Measurements from ENCODE around the gene LCORL. TPM values are rescaled to one million over a fixed set of nuclear protein-coding genes. Genes with fewer than 3 reads are reported as not detected.

The LCORL gene
- 1.6 TPM for polyA plus RNA-seq (2012; ENCODE audit: low read depth, missing spikeins)

DNA sequence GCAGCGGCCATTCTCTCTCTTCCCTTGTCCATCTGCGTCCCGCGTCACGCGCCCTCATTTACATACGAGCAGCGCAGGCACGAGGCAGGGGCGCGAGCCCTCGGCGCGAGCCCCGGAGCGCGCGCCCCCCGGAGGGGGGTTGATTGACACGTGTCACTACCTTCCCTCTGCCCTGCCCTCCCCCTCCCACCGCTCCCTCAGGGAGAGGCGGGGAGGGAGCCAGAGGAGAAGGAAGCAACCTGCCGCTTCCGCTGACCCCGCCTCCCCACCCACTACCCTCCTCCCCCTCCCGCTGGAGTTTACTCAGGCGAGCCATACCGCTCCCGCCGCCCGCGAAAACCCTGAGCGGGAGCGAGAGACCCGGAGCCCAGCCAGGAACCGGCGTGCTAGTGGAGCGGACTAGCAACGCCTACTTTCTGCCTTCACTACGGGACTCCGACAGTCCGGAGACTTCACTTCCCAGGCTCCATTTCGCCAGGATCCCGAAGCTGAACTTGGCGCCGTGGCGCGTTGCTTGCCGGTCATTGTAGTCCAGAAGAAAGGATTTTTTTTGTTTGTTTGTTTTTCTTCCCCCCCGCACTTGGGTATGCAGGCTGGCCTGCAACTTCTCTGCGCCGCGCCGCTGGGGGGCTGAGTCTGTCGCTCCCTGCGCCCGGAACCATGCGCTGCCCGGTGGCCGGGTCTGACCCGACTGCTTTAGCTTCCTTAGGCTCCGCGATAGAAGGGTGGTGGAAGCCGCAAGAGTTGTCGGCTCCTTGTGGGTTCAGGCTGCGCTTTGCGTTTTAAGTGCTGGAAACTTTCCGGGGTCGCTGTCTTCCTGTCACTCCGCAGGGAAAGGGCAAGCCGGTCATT, at the start of gene LCORL:
TSS of gene LCORL (minus strand) at position 36 of the 852 bp plus-strand sequence. CDS start at position 32, 4 bp downstream.
- peak; percentile 29; the same call in 1 of the 2 replicates for TF ChIP-seq POLR2AphosphoS5 (IDR thresholded peaks at IDR 0.05; ENCODE audit: low read depth, low read length)
- no peak for TF ChIP-seq PAX5 (IDR thresholded peaks at IDR 0.05; ENCODE audit: insufficient read depth, low read length, severe bottlenecking)
- 0 out of 2 replicates have a peak, but pooled peaks have one; percentile 3 for TF ChIP-seq SPI1 (IDR thresholded peaks at IDR 0.05; ENCODE audit: low read depth, low read length)
- no peak for TF ChIP-seq POLR2A (IDR thresholded peaks at IDR 0.05; ENCODE audit: low read depth, low read length)
- peak; percentile 91 for TF ChIP-seq POU2F2 (IDR thresholded peaks at IDR 0.05; ENCODE audit: low read depth, low read length)
- FAIRE-seq (peak; percentile 96), DNase-seq (ENCODE audit: insufficient read length, low spot score) (peak; percentile 73)

DNA sequence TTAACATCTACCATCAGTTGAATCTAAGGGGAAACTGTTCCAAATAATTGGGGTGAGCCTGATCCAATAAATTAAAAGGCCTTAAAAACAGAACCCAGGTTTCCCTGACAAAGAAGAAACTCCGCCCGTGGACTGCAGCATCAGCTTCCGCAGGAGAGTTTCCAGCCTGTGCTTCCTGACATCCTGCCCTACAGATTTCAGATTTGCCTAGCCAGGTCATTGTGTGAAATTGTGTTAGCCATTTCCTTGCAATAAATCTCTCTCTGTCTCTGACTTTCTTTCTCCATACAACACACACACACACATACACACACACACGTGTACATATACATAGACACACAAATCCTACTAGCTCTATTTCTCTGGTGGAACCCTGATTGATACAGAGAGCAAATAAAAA, 48.3 kb upstream of the LCORL start:
- FAIRE-seq (no peak), DNase-seq (ENCODE audit: insufficient read length, low spot score) (no peak)
- no peak for TF ChIP-seq POLR2A (IDR thresholded peaks at IDR 0.05; ENCODE audit: low read depth, low read length)
- no peak for TF ChIP-seq POLR2AphosphoS5 (IDR thresholded peaks at IDR 0.05; ENCODE audit: low read depth, low read length)
- no peak for TF ChIP-seq POU2F2 (IDR thresholded peaks at IDR 0.05; ENCODE audit: low read depth, low read length)
- TF ChIP-seq TAF1 (IDR thresholded peaks at IDR 0.05; ENCODE audit: low read depth, low read length) = no peak
- no peak for TF ChIP-seq SPI1 (IDR thresholded peaks at IDR 0.05; ENCODE audit: low read depth, low read length)
- TF ChIP-seq PAX5 (IDR thresholded peaks at IDR 0.05; ENCODE audit: insufficient read depth, low read length, severe bottlenecking) = no peak

GRCh38 chr4:18067031-18067430, 45.5 kb upstream of the LCORL start:
- FAIRE-seq = no peak
- TF ChIP-seq SPI1 (IDR thresholded peaks at IDR 0.05; ENCODE audit: low read depth, low read length) (no peak), PAX5 (IDR thresholded peaks at IDR 0.05; ENCODE audit: insufficient read depth, low read length, severe bottlenecking) (no peak), POLR2AphosphoS5 (IDR thresholded peaks at IDR 0.05; ENCODE audit: low read depth, low read length) (no peak), POLR2A (IDR thresholded peaks at IDR 0.05; ENCODE audit: low read depth, low read length) (no peak), POU2F2 (IDR thresholded peaks at IDR 0.05; ENCODE audit: low read depth, low read length) (no peak), TAF1 (IDR thresholded peaks at IDR 0.05; ENCODE audit: low read depth, low read length) (no peak)
- DNase-seq (ENCODE audit: insufficient read length, low spot score) = no peak

- no peak for TF ChIP-seq POLR2AphosphoS5 (IDR thresholded peaks at IDR 0.05; ENCODE audit: low read depth, low read length)
- TF ChIP-seq POU2F2 (IDR thresholded peaks at IDR 0.05; ENCODE audit: low read depth, low read length) = no peak
- TF ChIP-seq POLR2A (IDR thresholded peaks at IDR 0.05; ENCODE audit: low read depth, low read length) = no peak
- FAIRE-seq (no peak), DNase-seq (ENCODE audit: insufficient read length, low spot score) (no peak)
Measured at GRCh38 chr4:18063079-18063478, 41.5 kb upstream of the LCORL start.

DNA sequence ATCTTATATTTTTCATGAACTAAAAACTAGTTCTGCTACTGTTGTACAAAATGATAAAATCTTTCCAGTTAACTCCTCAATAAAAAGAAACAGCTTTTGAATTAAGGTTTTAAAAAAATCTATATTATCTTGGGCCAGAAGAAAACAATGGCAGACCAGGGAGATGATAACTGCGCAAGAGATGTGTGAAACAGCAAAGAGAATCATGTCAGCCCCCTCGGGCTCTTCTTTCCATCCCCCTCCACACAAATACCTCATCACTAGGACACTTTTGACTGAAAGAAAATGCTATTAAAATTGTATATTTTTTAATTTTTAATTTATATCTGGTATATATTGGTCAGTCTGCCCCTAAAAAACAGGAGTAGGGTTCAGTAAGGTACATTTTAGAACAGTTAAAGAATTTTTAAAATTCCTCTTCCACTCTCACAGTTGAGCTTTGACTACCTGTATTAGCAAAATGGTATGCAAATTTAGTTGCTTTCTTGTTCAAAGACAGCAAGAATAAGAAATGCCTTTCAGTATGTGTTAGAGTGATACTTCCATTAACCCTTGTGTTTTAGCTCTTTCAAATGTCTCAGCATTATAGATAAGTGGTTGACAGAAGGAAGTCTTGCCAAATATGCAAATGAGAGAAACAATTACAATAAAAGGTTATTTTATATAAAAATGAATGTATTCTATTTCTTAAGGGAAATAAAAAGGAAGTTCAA, 36.4 kb upstream of the LCORL start:
- no peak for TF ChIP-seq TAF1 (IDR thresholded peaks at IDR 0.05; ENCODE audit: low read depth, low read length)
- no peak for DNase-seq (ENCODE audit: insufficient read length, low spot score)
- FAIRE-seq = peak; percentile 60

DNA sequence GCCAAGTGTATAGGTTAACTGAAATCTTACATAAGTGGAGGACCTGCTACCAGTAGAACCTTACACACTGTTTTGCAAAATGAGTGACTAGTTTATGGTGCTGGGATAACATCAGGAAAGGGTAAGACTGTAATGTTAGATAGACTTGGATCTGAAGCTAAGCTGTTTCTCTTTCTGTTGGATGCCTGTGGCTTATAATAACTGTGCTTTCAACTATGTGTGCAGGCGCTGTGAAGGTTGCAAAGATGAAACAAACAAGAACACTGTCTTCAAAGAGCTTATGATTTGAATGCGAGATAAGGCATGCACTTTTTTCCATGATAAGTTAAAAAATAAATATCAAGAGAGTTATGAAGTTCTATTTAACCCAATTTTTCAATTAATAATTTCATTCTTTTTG, 34.5 kb upstream of the LCORL start:
- FAIRE-seq (peak; percentile 68), DNase-seq (ENCODE audit: insufficient read length, low spot score) (no peak)
- TF ChIP-seq POU2F2 (IDR thresholded peaks at IDR 0.05; ENCODE audit: low read depth, low read length) (no peak), SPI1 (IDR thresholded peaks at IDR 0.05; ENCODE audit: low read depth, low read length) (no peak), TAF1 (IDR thresholded peaks at IDR 0.05; ENCODE audit: low read depth, low read length) (no peak), PAX5 (IDR thresholded peaks at IDR 0.05; ENCODE audit: insufficient read depth, low read length, severe bottlenecking) (no peak), POLR2AphosphoS5 (IDR thresholded peaks at IDR 0.05; ENCODE audit: low read depth, low read length) (no peak), POLR2A (IDR thresholded peaks at IDR 0.05; ENCODE audit: low read depth, low read length) (no peak)

- FAIRE-seq (no peak), DNase-seq (ENCODE audit: insufficient read length, low spot score) (no peak)
- TF ChIP-seq TAF1 (IDR thresholded peaks at IDR 0.05; ENCODE audit: low read depth, low read length) (no peak), POLR2AphosphoS5 (IDR thresholded peaks at IDR 0.05; ENCODE audit: low read depth, low read length) (no peak)
Measured at GRCh38 chr4:18052158-18052557, 30.6 kb upstream of the LCORL start.

- DNase-seq (ENCODE audit: insufficient read length, low spot score) (no peak), FAIRE-seq (no peak)
- TF ChIP-seq SPI1 (IDR thresholded peaks at IDR 0.05; ENCODE audit: low read depth, low read length) (no peak), TAF1 (IDR thresholded peaks at IDR 0.05; ENCODE audit: low read depth, low read length) (no peak), POLR2AphosphoS5 (IDR thresholded peaks at IDR 0.05; ENCODE audit: low read depth, low read length) (no peak), POLR2A (IDR thresholded peaks at IDR 0.05; ENCODE audit: low read depth, low read length) (no peak), POU2F2 (IDR thresholded peaks at IDR 0.05; ENCODE audit: low read depth, low read length) (no peak)
Measured at GRCh38 chr4:18051281-18051680, 29.7 kb upstream of the LCORL start.

- no peak for FAIRE-seq
Measured at GRCh38 chr4:18050448-18050847, 28.9 kb upstream of the LCORL start.

DNA sequence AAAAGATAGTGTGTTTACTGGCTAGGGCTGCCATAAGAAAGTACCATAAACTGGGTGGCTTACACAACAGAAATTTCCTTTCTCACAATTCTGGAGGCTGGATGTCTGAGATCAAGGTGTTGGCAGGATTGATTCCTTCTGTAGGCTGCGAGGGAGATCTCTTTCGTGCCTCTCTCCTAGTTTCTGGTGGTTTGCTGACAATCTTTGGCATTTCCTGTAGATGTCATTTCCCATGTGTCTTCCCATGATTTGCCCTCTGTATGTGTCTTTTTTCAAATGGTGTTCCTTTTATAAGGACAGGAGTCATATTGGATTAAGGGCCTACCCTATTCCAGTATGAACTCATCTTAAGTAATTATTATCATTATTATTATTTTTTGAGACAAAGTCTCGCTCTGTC, 27.9 kb upstream of the LCORL start:
- FAIRE-seq (no peak), DNase-seq (ENCODE audit: insufficient read length, low spot score) (no peak)
- TF ChIP-seq TAF1 (IDR thresholded peaks at IDR 0.05; ENCODE audit: low read depth, low read length) (no peak), POU2F2 (IDR thresholded peaks at IDR 0.05; ENCODE audit: low read depth, low read length) (no peak), PAX5 (IDR thresholded peaks at IDR 0.05; ENCODE audit: insufficient read depth, low read length, severe bottlenecking) (no peak), POLR2AphosphoS5 (IDR thresholded peaks at IDR 0.05; ENCODE audit: low read depth, low read length) (no peak), SPI1 (IDR thresholded peaks at IDR 0.05; ENCODE audit: low read depth, low read length) (no peak), POLR2A (IDR thresholded peaks at IDR 0.05; ENCODE audit: low read depth, low read length) (no peak)

More at GRCh38 chr4:18050448-18050847, 28.9 kb upstream of the LCORL start:
- no peak for DNase-seq (ENCODE audit: insufficient read length, low spot score)
- TF ChIP-seq POLR2A (IDR thresholded peaks at IDR 0.05; ENCODE audit: low read depth, low read length) (no peak), POU2F2 (IDR thresholded peaks at IDR 0.05; ENCODE audit: low read depth, low read length) (no peak), POLR2AphosphoS5 (IDR thresholded peaks at IDR 0.05; ENCODE audit: low read depth, low read length) (no peak), SPI1 (IDR thresholded peaks at IDR 0.05; ENCODE audit: low read depth, low read length) (no peak), PAX5 (IDR thresholded peaks at IDR 0.05; ENCODE audit: insufficient read depth, low read length, severe bottlenecking) (no peak), TAF1 (IDR thresholded peaks at IDR 0.05; ENCODE audit: low read depth, low read length) (no peak)

All from GM12891 (cell line).